ENCODE data around the gene NOS2. TPM values are rescaled to one million over a fixed set of nuclear protein-coding genes. Genes with fewer than 3 reads are reported as not detected.
"Not testable (repeated sequence)": the region's sequence is repeated elsewhere in the genome, so short reads cannot be mapped to it uniquely, and the experiment has no call there.

Gene NOS2
- total RNA-seq, 6 donors from 2014 or later: 0.29 to 1.7 (median 0.78) TPM; not detected in 1

DNA sequence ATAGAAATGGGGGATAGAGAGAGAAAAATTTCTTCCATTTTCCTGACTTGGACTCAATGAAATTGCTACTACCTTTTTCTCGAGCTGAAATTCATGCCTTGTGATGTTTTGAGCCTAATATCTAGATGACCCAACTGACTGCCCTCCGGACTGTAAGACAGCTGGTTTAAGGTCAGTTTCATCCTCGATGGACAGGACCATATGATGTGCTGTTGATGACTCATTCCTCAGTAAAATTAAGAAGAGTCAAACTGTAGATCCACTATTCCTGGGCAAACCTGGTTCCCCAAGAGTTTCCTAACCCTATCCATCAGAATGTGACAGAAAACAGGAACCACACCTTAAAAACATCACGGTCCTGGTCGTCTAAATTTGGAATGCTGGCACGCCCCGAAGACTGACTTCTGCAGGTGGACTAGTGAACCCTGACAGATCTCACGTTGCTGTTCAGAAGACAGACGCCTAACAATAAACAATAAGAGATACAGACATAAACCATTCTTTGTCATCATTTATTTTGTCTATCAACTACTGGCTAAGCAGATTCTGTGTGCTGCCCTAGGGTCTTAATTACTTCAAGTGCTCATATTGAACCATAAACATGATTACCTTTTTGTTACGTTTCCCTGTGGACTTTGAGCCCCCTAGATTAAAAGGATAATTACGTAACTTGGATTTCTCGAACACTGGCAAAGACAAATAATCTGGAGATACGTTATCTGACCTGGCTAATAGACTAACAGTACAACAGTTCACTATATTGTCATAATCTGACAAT is 45.1 kb upstream of the NOS2 start:
- H3K9me3 ChIP-seq: no peaks in the 10 kb centered on the region
- no peaks in the 10 kb centered on the region for H3K4me1 ChIP-seq
- H3K27me3 ChIP-seq: no peaks in the 10 kb centered on the region
- H3K36me3 ChIP-seq: no peaks in the 10 kb centered on the region
- H3K4me3 ChIP-seq: no peak overlapping the region
- 62 to 64% methylated on average over 13 of the region's 13 CpGs for WGBS, 2 donors
- no peak overlapping the region for H3K27ac ChIP-seq
- no peak for ATAC-seq (ENCODE audit: low FRiP score in 2 of 2)
- TF ChIP-seq POLR2A (IDR thresholded peaks at IDR 0.05): no peak
- no peak for DNase-seq

- DNase-seq (no peak), ATAC-seq (ENCODE audit: low FRiP score in 2 of 2) (no peak)
- Histone ChIP-seq H3K36me3 (no peaks in the 10 kb centered on the region), H3K9me3 (no peaks in the 10 kb centered on the region), H3K27me3 (no peaks in the 10 kb centered on the region), H3K27ac (no peak overlapping the region), H3K4me3 (no peak overlapping the region), H3K4me1 (no peaks in the 10 kb centered on the region)
- TF ChIP-seq EP300 (IDR thresholded peaks at IDR 0.05): no peak
- TF ChIP-seq POLR2AphosphoS5 (IDR thresholded peaks at IDR 0.05): no peak
- no peak for TF ChIP-seq CTCF (IDR thresholded peaks at IDR 0.05)
- no peak for TF ChIP-seq POLR2A (IDR thresholded peaks at IDR 0.05)
- WGBS, 2 donors: 58 to 70% methylated on average over 1 of the region's 1 CpG
Observed at GRCh38 chr17:27840688-27841087, 40.4 kb upstream of the NOS2 start.

- not testable (repeated sequence) for ATAC-seq (ENCODE audit: low FRiP score in 2 of 2); H3K4me3 ChIP-seq; H3K36me3 ChIP-seq; DNase-seq; H3K9me3 ChIP-seq; H3K4me1 ChIP-seq; H3K27ac ChIP-seq; H3K27me3 ChIP-seq
- no CpG with 5 or more reads among the region's 1 CpG for WGBS, 2 donors
Observed at GRCh38 chr17:27840406-27840678, 40.0 kb upstream of the NOS2 start.

DNA sequence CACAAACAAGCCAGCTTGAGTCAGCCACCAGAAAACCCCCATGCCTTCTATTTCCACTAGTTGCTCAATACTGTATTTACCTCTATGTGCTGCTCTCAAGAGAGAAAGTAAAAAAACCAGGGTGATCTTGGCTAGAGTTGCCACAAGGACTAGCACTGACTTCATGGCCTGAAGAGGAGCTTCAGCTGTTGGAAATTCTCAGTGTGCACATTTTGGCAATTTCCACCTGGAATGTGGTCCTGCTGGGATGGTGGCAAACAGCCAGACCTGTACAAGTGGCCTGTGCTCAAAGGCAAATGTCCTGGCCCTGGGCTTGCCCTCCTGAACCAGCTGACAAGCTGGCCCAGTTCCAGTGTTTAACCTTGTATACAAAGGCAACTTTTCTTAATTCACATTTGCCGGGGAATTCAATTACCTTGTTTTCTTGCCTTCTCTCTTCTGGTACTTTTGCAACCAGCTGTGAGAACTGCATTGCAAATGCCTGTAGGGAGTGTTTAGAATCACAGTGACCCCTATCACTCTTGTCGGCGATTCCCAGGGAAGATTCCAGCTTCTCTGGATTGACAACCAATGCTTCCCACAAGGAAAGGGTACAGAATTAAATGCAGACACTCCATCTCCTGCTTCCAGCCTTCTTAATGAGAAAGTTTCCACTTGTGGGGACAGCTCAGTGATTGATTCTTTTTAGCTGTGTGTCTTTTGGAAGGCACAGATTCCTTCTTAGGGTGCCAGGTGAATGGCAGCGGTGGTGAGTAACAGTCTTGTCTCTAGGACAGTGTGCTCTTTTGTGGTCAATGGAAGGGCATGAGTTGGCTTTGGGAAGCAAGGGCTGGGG is 39.5 kb upstream of the NOS2 start:
- H3K4me3 ChIP-seq, H3K27me3 ChIP-seq, DNase-seq, H3K27ac ChIP-seq, H3K36me3 ChIP-seq, H3K4me1 ChIP-seq, H3K9me3 ChIP-seq: not testable (repeated sequence)
- ATAC-seq (ENCODE audit: low FRiP score in 2 of 2): peak; percentile 55 to 85
- 33 to 50% methylated on average over 1 of the region's 4 CpGs for WGBS, 2 donors

DNA sequence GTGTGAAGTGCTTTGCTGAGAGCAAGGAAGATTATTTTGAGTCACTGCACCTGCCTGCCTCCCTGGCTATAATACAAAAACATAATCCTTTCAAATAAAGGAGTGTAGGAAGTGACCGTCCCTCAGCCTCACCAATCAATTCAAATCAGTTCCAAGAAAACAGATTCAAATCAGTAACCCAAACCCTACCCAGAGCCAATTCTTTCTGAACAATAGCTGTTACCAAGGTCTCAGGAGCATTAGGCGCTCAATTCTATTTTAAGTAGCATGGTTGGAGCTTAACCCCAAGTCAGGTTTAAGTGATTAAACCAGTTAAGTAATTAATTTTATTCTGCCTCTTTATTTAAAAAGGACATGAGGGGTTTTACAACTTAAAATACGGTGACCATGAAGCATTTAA is 38.3 kb upstream of the NOS2 start:
- not testable (repeated sequence) for H3K27ac ChIP-seq

DNA sequence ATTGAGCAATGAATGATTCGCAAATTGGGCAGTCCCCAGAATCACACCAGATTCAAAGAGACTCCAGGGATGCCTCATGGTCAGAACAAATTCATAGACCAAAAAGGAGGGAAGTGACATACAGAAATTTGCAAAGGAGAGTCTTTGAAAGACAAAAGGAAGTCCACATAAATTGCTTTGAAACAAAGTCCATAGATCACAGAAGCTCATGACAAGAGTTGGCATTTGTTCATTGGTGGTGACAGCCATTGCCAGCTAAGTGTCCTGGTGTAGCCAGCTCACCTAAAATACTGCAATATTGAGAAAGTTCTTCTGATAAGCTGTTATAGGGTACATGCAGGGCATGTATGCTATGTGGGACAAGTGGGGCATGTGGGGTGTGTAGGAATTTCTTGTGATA is 37.4 kb upstream of the NOS2 start:
- not testable (repeated sequence) for H3K36me3 ChIP-seq; DNase-seq; H3K4me1 ChIP-seq; ATAC-seq (ENCODE audit: low FRiP score in 2 of 2); H3K4me3 ChIP-seq; H3K9me3 ChIP-seq; H3K27me3 ChIP-seq; H3K27ac ChIP-seq
- 94 to 100% methylated on average over 1 of the region's 1 CpG for WGBS, 2 donors

More for the DNA sequence above, 38.3 kb upstream of the NOS2 start:
- not testable (repeated sequence) for H3K27me3 ChIP-seq; H3K36me3 ChIP-seq; H3K4me3 ChIP-seq; ATAC-seq (ENCODE audit: low FRiP score in 2 of 2); DNase-seq; H3K4me1 ChIP-seq; H3K9me3 ChIP-seq
- 75 to 87% methylated on average over 1 to 2 of the region's 3 CpGs for WGBS, 2 donors

DNA sequence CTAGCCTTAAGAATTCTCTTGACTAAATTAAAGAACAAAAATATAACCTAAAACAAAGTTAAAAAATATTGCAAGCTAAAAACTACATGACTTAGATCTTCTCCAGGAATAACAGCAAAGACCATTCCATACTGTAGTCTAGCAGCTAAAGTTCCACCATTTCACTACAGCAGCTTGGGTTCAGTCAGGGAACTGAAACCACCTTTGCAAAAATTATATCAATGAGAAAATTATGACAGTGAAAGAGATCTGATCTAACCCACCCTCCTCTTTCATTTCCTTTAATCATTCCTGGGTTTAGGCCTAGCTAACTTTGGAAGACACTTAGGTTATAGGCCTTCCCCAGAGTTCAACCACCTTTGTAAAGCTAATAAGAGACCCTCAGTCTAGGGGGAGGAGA is 36.3 kb upstream of the NOS2 start:
- ATAC-seq (ENCODE audit: low FRiP score in 2 of 2) (no peak), DNase-seq (no peak)
- no peaks in the 10 kb centered on the region for H3K27me3 ChIP-seq
- H3K4me3 ChIP-seq: no peak overlapping the region
- H3K27ac ChIP-seq: no peak overlapping the region
- H3K36me3 ChIP-seq: no peaks in the 10 kb centered on the region
- TF ChIP-seq POLR2AphosphoS5 (IDR thresholded peaks at IDR 0.05) (no peak), EP300 (IDR thresholded peaks at IDR 0.05) (no peak), POLR2A (IDR thresholded peaks at IDR 0.05) (no peak), CTCF (IDR thresholded peaks at IDR 0.05) (no peak)
- H3K4me1 ChIP-seq: no peaks in the 10 kb centered on the region
- no peaks in the 10 kb centered on the region for H3K9me3 ChIP-seq

Measured in upper lobe of left lung (tissue), 6 donors.